ENCODE measurements around the gene OR13F1. TPM values are rescaled to one million over a fixed set of nuclear protein-coding genes. Genes with fewer than 3 reads are reported as not detected.
"Not testable (repeated sequence)": the region's sequence is repeated elsewhere in the genome, so short reads cannot be mapped to it uniquely, and the experiment has no call there.

The OR13F1 gene, protein sequence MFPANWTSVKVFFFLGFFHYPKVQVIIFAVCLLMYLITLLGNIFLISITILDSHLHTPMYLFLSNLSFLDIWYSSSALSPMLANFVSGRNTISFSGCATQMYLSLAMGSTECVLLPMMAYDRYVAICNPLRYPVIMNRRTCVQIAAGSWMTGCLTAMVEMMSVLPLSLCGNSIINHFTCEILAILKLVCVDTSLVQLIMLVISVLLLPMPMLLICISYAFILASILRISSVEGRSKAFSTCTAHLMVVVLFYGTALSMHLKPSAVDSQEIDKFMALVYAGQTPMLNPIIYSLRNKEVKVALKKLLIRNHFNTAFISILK
- not detected for total RNA-seq
- long read RNA-seq: 0 reads

DNA sequence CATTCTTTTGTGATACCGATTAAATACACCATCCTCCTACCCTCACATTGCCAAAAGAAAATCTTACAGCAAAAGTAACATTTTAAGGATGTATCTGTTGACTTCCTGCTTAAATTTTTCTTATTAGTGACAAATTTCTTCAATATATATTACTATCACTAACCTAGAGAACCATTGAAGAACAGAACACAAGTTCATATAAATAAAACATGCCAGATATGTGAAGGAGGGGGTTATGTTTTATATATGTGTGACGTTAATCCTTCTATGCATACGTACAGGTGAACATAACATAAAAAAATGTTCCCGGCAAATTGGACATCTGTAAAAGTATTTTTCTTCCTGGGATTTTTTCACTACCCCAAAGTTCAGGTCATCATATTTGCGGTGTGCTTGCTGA is at the start of gene OR13F1:
Gene OR13F1 (plus strand): TSS at position 301 of the 400 bp plus-strand sequence. CDS start 0 bp downstream, at position 301.
- intact Hi-C loops (cut with DNase I): no loop called here
- no peak for ATAC-seq (ENCODE audit: poor library complexity)
- DNase-seq: no peak

DNA sequence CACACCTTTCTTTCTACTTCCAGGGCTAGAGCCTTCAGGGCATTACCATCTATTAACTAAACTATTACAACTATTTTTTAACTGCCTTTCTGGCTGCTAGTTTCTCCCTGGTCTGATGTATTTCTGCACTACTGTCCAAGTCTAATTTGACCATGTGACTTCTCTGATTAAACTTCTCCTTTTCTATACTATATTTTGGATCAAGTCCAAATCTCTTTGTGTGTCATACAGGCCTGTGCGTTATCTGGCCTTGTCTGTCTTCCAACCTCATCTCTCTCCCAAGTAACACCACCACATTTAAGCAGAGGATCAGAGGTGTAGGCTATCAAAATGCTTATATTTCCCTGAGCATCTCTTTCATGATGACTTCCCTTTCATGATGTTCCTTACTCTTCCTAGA is 47.2 kb upstream of the OR13F1 start:
- DNase-seq (no peak), ATAC-seq (ENCODE audit: poor library complexity) (no peak)
- intact Hi-C loops (cut with DNase I): no loop called here

DNA sequence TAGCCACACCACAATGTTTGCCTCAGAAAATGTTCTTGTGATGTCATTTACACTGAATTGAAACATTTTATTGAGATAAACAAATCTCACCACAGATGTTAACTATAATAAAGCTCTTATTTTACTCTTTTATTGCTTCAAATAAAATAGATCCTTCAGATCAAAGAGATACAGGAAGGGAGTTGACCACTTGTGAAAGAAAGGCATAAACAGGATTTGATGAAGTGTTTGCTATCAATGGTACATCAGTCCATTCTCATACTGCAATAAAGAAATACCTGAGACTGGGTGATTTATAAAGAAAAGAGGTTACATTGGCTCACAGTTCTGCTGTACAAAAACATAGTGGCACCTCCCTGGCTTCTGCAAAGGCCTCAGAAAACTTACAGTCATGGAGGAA is 40.2 kb upstream of the OR13F1 start:
- no peak for ATAC-seq (ENCODE audit: poor library complexity)
- no peak for DNase-seq
- intact Hi-C loops (cut with DNase I): no loop called here

DNA sequence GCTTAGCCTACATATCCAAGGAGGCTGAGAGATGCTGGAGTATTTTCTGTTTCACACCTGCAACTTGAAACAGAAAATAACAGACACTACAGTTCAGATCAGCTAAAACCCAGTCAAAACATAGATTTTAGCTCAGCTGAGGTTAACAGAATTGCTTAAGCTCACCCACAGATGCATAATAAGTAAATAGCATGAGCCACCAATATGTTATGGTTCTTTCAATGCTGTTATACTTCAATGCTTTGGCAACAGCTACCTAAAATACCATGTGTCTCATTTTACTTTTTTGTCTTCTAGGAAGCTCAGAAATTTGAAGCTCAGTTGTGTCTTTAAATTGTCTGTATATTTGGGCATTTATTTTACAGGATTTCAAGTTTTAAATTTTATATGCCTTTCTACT is 35.8 kb upstream of the OR13F1 start:
- DNase-seq: no peak
- ATAC-seq (ENCODE audit: poor library complexity): no peak
- intact Hi-C loops (cut with DNase I): no loop called here

DNA sequence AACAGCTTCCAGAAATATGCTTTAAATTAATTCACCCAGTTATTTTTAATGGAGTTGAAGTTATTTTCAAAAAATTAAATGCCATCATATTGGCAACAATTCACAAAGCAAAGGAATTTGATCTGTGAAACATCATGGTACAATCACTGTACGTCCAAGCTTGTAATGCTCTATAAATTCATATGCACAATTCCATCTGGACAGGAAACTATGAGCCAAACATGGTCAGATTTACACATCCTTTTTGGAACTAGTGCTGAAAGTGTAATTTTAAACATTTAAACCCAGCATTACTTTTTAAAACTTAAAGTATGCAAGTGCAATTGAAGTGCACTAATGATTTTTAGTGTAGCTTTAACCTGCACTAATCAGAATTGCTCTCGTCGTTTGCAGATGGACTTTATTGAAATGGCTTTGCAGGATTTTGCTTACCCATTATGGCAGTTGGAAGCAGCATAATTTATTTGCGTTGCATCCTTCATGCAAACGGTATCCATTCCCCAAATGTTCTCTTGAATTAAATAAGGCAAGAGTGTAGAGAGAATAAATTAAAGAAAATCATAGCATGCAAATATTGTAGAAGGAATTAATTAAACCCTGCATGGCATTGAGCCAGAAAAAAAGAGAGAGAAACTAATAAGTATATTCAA is 21.0 kb upstream of the OR13F1 start:
- no peak for ATAC-seq (ENCODE audit: poor library complexity)
- intact Hi-C loops (cut with DNase I): no loop called here
- DNase-seq: no peak

DNA sequence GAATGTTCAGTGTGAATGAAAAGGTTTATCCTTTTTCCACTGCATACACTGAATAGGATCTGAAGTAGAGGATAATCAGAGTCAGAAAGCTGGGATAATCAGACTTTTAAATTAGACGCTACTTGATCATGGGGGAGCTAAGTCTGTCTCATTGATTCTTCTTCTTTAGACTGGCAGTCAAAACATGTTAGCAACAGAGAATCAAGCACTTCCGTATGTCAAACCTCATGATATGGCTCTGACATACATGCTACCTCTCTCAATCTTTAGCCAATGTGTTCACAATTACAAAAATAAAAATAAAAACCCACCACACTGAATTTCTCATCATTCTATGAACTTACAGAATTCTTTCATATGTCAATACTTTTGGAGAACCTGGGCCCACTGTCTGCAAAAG is 19.0 kb upstream of the OR13F1 start:
- ATAC-seq (ENCODE audit: poor library complexity) (no peak), DNase-seq (no peak)
- intact Hi-C loops (cut with DNase I): no loop called here

DNA sequence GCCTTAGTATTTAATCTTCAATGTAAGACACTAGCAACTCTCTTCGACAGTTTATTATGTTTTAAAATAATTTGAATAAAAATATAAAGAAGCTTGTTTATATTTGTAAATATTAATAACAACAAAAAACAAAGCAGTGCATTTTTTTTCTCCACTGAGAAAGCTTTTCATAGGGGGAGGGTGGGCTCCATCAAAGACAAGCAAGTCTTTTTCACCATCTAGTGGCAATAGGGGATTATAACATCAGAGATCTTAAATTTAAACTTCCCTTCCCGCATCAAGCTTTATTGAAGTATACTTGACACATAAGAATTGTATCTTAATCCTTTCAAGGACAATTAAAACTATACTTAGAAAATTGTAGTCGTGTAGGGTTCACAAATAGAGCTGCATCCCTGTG is 9.3 kb upstream of the OR13F1 start:
- DNase-seq (no peak), ATAC-seq (ENCODE audit: poor library complexity) (no peak)
- intact Hi-C loops (cut with DNase I): no loop called here

DNA sequence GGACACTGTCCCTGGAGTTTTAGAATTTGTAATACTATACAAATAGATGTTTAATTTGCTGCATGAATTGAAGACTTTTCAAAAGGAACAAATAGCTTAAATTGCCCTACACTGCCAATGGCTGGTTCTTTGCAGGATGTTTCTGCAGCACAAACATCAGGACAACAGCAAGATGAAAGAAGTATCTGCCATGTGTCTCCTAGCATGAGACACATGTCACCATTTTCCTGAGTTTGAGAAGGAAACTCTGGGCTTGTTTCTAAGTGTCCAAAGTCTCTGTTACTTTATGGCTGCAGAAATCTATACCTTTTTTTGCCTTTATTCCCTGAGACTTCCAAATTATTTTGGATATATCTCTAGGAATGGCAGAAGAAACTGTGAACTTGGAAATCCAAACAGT is 623 bp upstream of the OR13F1 start:
- ATAC-seq (ENCODE audit: poor library complexity): no peak
- intact Hi-C loops (cut with DNase I): no loop called here

DNA sequence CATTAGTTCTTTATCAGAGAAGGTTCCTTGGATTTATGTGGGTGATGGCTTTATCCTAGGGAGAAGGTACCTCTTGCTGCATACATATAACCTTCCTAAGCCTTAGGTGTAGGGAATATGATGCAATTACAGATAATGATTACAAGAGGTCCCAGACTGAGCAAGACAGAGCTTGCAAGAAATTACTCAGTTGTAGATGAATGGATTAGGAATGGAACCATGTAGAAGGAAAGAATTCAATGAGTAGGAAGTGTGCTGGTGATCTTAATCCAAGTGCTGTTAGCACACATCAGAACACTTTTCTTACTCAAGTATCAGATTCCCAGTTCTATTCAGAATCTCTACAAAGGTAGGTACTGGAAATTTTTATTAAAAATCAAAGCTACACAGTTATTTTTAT is 2.5 kb downstream of the OR13F1 start:
- ATAC-seq (ENCODE audit: poor library complexity): no peak
- no peak for DNase-seq
- intact Hi-C loops (cut with DNase I): no loop called here

More for the DNA sequence above, 623 bp upstream of the OR13F1 start:
- DNase-seq: no peak

DNA sequence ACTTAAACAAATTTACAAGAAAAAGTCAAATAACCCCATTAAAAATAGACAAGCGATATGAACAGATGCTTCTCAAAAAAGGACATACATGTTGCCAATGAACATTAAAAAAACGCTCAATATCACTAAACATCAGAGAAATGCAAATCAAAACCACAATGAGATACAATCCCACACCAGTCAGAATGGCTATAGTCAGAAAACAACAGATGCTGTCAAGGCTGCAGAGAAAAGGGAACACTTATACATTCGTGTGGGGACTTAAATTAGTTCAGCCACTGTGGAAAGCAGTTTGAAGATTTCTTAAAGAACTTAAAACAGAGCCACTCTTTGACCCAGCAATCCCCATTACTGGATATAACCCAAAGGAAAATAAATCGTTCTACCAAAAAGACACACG is 10.8 kb downstream of the OR13F1 start:
- DNase-seq (no peak), ATAC-seq (ENCODE audit: poor library complexity) (no peak)
- intact Hi-C loops (cut with DNase I): no loop called here

DNA sequence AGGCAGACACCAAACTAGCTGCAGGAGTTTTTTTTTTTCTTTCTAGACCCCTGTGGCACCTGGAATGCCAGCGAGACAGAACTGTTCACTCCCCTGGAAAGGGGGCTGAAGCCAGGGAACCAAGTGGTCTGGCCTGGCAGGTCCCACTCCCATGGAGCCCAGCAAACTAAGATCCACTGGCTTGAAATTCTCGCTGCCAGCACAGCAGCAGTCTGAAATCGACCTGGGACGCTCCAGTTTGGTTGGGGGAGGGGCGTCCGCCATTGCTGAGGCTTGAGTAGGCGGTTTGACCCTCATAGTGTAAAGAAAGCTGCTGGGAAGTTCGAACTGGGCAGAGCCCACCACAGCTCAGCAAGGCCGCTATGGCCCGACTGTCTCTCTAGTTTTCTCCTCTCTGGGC is 16.2 kb downstream of the OR13F1 start:
- intact Hi-C loops (cut with DNase I); DNase-seq; ATAC-seq (ENCODE audit: poor library complexity): not testable (repeated sequence)

DNA sequence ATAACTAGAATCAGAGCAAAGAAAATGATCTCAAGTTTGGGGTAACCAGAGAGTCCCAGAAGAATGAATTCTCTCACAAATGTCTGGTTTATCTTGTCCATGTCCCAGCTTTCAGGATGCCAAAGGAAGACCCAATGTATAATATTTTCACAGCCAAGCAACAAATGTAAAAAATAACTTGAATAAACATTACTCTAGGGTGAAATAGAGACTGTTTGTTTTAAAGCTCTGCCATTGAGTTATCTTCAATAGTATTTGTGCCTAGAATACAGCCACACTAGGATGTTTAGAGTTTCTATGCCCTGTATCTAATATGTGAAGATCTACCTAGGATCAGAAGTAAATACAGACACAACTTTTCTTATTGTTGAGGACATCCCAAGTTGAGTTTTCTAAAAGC is 23.0 kb downstream of the OR13F1 start, which contains the start of gene OR13C4:
Gene OR13C4 (minus strand): TSS at position 101 of the 400 bp plus-strand sequence. CDS start 0 bp downstream, at position 101.
- no peak for ATAC-seq (ENCODE audit: poor library complexity)
- DNase-seq: no peak
- intact Hi-C loops (cut with DNase I): no loop called here

DNA sequence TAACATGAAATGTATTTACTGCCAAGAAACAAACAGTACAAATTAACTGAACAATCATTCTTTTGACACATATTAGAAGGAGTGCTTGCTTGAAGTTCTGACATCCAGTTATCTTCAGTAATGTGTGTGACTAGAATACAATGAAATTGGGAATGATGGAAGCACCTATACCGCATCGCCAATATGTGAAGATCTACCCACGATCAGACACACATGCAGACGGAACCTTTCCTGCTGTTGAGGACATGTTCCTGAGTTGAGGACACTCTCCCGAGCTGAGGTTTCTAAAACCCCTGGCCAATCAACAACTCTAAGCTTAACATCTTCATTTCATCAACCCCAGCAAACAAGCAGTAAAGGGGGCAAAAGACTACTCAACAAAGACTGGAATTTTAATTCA is 32.7 kb downstream of the OR13F1 start, which contains the start of gene OR13C3:
Gene OR13C3 (minus strand): TSS at position 101 of the 400 bp plus-strand sequence. CDS start 133 bp downstream, outside the sequence.
- DNase-seq (no peak), ATAC-seq (ENCODE audit: poor library complexity) (no peak)

DNA sequence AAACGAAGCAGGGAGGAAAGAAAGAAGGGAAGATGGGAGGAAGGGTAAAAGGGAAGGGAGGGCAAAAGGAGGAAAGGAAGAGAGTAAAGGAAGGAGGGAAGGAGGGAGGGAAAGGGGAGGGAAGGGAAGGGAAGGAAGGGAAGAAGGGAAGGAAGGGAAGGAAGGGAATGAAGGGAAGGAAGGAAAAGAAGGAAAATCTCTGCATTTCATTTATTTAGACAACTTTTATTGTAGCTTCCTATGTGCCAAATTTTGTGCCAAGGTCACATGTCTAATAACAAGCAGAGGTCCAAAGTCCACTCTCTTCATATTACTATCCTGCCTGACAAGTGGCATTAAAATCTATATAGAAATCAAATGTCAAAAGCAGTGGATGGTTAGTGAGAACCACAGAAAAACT is 35.2 kb downstream of the OR13F1 start:
- DNase-seq (no peak), ATAC-seq (ENCODE audit: poor library complexity) (no peak)

More for the DNA sequence above, 32.7 kb downstream of the OR13F1 start, which contains the start of gene OR13C3:
- intact Hi-C loops (cut with DNase I): no loop called here

DNA sequence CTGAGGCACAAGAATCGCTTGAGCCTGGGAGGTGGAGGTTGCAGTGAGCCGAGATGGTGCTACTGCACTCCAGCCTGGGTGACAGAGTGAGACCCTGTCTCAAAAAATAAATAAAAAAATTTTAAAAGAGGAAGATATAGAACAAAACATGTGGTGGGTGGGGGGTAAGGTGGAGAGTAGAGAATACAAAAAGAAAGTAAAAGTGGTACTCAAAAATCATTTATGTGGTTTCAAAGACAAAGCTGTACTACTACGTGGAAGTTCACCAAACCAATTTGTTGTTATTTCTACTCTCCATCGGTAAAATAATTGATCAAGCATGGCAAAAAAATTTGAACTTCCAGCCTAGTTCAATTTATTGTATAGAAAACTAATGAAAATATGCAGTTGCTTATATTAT is 40.6 kb downstream of the OR13F1 start:
- intact Hi-C loops (cut with DNase I): no loop called here
- ATAC-seq (ENCODE audit: poor library complexity) (no peak), DNase-seq (no peak)

More for the DNA sequence above, 35.2 kb downstream of the OR13F1 start:
- intact Hi-C loops (cut with DNase I): no loop called here

DNA sequence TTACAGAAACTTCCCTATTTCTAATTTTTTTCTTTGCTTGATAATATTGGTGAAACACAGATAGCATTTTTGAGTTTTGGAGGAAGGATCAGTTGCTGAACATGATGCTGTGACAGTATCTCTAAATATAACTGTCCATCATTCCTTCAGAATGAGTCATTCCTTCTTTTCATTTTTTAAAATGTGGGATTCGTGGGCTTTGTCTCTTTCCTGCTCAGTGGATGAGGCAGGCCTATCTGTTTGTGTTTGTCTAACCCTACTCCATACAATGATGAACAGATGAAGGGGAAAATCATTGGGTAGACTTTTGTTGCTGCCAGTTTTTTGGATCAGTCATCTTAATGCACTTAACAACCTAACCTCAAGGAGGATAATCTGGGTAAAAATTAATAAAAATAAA is 49.2 kb downstream of the OR13F1 start:
- DNase-seq (no peak), ATAC-seq (ENCODE audit: poor library complexity) (no peak)
- intact Hi-C loops (cut with DNase I): no loop called here

Measured in Right ventricle myocardium superior (tissue), 1 donor.